EL (cell line): Measurements from ENCODE around the gene CECR2.

Experiments
- DNase-seq: peaks from one replicate; pipeline ENCODE4 v3.0.0-alpha.2; 2016

CECR2 gene

DNA sequence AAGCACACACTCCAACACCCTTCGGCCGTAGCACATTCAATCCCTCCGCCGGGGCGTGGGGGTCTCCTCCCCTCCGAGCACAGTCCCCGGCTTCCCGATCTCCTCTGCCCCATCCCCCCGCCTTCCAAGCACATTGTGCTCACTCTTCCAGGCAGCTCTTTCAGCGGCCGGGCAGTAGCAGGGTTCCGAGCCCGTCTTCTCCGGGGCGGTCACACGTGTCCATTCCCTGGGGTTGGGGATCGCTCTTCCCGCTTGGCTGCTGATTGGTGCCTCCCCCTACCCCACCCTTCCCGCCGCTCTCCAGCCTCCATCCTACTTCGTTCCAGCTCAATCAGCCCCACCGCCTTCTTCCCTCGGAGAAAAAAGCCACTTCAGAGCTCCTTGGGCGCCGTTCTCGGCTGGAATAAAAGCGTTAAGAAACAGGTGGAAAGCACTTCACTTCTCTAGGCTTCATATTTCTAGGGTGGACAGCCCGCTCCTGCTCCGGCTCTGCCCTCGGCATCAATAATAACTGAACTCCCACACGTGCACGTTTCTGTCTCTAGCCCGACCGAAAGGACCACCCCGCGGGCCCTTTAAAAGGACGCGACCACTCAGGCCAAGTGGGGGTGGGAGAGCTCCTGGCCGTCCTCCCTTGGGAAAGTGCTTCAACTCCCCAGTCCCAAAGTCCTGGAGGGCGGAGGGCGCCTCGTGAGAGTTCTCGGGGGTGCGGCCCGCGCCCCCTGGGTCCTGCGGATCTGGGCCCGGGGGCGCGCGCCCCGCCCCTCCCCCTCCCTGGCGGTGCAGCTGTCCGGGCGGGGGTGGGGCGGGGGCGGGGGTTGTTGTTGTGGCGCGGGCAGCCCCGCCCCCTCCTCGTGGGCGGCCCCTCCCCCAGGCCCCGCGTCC lies 464 bp upstream of the CECR2 start:
- no peak for DNase-seq

DNA sequence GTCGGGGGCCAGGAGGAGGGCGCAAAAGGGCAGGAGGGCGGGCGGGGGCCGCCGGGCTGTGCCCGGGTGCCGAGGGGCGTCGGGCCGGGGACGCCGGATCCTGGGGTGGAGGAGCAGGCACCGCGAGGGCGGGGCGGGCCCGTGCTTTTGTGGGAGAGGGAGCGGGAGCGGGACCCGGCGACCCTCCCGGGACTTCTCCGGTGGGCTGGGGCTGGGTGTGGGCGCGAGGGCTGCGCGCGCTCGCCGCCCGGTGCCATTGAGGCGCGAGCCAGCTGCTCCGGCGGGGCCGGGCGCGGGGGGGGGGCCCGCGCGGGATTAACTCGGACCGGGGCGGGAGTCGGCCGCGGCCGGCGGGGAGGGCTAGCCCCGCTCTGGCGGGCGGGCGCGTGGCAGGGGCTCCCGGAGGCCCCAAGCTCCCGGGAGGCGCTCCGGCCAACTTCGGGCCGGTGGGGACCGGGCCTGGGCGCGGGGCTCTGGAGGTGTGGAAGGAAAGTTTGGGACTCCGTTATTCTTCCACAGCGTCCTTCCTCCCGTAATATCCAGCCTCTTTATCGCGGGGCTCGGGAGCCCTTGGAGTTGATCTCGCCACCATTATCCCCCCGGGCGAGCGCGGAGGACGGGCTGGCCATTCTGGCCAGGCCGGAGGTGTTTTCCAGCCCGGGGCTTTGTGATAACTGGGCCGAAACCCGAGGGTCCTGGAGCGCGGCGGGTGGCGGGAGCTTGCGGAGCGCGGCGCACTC lies 936 bp downstream of the CECR2 start:
- no peak for DNase-seq

DNA sequence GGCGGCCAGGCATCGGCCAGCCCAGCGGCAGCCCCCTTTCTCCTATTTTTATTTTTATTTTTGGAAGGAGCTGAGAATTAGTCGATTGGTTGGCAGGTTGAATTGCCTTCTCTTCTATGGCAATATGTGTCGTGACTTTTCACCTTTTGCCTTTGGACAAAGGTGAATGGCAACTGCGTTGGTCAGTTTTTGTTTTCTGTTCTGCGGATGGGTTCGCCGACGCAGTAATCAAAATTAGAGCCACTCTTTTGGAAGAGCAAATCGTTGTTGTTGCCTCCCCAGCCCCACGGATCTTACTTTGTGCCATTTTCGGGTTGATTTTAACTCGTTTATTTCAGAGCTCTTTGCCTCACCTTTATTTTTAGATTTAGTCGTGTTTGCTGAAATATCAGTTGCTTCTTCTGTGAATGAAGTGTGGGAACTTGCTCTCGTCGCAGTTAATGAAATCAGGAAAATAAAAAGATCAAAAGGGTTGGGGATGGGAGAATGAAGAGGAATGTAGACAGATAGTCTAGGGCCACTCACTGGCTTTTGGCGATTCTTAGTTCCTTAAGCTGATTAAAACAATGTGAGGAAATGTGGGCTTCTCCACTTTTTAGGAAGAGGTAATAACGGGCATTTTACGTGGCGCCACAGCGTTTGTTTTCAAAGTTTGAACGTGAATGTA lies 1.6 kb downstream of the CECR2 start:
- DNase-seq, result no peak

DNA sequence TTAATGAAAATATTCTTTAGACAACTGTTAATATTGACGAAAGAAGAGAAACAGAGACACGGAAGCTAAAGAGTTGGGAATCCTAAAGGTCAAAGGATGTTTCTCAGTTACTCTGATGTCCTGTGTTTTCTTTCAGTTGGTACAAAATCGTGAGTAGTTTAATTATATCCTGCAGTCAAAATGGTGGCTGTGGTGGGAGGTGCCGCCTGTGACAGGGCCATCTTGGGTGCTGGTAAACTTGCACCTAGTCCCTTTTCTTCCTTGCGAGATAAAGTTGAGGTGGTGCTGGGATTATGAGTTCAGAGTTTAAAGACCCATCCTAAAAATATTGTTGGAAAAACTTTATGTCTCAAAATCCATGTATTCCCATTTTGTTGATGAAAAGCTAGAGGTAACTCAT lies 2.2 kb downstream of the CECR2 start:
- no peak for DNase-seq

DNA sequence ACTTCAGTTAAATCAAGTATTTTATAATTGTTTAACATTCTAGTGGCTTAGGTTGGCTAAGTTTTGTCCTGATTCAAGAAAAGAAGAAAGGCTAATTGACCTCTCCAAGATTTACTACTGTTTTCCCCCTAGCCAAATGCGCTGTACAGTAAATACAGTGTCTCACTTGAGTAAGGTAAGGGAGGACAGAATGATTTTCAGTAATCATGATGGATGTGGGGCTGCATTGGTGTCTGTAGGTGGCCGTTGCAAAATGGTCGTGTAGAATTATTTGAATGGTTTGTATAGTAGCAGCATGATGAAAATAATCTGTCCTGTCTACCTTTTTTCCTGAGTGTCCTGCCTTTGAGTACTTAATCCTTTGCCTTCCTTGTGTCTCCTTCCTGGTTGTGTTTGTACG lies 4.6 kb downstream of the CECR2 start:
- no peak for DNase-seq

DNA sequence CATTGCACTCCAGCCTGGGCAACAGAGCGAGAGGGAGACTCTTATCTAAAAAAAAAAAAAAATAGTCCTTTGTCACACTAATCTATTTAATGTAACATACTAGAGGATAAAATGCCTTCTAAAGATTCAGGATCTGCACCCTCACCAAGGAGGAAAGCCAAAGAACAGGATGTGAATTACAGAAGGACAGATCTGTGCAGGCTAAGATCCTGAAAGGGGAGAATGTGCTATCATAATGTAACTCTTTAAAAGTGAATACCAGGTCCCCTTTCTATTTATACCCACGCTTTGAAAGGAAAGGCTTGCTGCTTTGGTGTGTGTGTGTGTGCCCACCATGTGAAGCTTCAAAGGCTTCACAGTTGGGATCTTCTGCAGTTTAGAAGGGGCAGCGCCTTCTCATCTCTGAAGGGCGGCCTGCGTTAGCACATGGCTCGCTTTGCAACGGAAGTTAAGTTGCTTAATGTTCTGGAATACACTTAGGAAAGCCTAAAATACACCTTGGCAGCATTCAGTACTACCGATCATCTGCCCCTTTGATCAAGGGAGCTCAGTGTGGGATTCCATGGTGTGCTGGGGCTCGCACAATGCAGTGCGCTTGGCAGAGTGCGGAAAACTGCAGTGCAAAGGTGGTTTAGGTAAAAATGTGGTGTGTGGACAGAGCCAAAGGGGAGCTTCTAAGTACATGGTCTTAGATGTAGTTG lies 6.8 kb downstream of the CECR2 start:
- DNase-seq, result no peak

DNA sequence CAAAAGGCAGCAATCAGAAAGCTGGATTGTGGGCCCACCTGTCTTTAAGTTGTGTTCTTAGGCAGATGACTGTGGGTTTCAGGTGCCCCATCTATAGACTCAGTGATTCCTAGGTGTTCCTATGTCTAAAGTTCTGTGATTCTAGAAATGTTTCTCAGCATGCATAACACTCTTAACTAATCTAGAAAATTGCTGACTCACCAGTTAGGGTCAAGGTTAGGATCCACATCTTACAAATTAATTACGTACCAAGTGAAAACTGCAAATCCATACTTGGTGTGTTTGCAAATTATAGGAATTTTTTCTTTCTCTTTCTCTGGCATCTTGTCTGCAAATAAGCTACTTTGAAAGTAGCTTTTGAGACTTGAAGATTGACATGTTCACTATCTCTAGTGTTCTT lies 7.7 kb downstream of the CECR2 start:
- DNase-seq, result no peak

DNA sequence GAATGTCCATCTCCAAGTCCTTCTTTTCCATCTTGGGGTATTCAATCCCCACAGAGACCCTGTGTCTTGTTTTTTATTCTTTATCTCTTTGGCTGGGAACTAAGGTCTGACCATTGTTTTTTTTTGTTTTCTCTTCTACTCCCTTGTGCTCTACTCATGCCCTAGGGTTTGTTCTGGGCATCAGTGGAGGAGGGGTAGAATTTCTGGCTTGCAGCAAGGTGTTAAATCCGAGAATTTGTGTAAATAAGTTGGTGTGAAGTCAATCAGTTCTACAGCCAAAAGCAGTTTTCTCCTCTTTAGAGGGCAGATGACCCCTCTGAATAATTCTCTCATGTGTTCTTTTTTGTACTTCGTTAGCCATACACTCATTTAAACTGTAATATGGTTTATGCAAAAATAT lies 10.7 kb downstream of the CECR2 start:
- no peak for DNase-seq

DNA sequence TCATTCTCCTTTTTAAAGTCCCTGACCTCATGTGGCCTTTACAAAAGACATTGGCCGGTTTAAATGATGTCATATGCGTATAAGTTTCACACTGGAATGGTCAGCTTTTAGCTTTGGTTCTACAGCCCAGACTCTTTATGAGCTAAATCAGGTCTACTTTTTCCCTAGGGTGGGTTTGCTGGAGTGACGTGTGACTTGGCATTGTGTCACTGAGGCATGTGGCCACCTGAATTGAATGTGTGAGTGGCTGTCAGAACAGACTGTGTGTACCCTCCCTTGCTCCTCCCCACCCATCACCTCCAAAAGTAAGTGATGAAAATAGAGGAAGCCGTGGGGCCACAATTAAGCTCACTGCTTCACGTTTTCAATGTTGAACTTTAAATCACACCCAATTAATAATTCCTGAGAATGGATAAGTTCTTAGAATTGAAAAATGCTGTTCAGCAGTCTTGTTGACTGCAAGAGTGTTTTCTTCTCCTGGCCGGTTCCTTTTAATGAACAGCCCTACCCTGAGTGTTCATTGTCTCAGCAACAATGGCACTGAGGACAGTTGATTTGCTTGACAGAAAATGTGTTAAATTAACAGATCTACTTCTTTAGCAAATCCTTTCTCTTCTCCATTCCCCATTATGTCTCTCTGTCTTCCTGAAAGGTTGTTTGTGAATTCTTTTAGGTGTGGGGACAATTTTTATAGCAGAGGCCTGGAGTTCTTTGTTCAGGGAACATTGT lies 11.3 kb downstream of the CECR2 start:
- no peak for DNase-seq

DNA sequence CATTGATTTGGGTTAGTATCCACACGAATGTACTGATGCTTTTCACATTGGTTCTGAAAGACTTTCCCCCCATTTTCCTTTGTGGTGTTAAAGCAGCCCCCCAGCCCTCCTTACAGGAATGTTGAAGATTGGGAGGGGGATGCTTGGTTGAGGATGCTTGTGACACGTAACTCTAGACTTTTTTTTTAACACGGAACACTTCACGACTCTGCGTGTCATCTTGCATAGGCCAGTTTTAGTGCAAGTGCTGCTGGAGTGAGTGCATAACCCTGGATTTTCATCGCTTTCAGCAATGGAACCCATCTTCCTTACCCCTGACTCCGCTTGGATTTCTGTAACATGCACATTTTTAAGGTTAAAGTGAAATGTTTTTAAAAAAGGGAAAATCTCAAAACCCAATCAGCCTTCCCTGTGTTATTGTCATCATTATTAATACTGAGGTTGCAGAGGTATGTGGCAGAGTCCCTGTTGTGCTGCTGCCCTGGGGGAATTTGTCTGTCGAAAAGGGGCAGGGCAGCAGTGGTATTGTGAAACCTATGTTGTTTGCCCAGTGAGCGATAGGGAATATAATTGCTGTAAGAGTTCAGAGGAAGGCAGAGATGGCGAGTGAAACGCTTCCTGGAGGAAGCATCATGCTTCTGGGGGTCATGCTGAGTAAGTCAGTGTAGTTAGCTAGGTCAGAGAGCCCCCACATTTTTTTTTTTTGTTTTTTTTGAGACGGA lies 12.1 kb downstream of the CECR2 start:
- no peak for DNase-seq

DNA sequence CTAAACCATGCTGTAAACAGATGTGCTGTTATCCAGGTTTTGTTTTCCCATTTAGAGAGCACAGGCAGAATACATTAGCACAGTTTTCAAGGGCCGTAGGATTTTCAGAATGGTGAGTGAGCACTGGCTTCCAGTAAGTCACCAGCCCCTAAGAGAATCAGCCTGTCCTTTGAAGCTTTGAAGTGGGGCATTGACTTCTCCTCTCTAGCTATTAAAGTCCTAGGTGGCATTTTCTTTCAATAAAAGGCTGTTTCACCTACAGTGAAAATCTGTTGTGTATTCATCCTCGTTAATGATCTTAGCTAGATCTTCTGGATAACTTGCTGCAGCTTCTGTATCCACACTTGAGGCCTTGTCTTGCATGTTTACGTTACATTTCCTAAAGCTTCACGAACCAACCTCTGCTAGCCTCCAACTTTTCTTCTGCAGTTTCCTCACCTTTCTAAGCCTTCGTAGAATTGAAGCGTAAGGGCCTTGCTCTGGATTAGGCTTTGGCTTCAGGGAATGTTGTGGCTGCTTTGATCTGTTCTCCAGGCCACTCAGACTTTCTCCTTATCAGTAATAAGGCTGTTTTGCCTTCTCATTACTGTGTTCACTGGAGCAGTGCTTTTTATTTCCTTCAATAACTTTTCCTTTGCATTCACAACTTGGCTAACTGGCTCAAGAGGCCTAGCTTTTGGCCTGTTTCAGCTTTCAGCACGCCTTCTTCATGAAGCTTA lies 15.5 kb downstream of the CECR2 start:
- no peak for DNase-seq

DNA sequence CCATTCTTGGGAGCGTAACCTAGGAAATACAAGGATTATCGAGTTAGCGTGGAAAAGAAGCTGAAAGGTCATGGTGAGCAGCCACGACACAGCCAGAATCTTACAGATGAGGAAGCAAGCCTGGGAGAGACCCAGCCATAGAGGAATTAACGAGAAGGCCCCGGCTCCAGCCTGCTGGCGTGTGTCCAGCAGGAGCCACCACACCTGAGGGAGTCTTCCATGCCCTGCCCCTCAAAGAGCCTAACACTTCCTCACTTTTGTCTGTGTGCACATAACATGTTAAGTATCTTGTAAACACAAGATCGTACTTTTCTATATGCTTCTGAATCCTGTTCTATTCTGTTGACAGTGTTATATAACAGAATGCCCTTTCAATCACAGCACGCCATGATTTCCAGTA lies 18.1 kb downstream of the CECR2 start:
- DNase-seq, result no peak

DNA sequence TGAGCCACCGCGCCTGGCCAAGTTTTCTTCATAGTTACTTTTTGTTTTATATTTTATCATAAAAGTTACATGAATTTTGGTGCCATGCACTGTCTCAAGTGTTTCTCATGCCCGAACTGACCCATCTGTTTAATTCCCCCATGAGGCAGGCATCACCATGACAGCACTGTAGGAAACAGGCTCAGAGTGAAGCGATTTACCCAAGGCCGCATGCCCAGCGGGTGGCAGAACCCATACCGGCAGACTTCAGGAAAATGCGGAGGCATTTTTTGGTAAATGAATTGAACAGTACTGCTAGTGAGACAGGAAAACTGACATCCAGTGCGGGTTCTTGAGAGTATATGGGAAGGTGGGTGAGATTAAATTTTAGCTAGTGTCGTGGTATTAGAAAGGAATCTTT lies 19.0 kb downstream of the CECR2 start:
- no peak for DNase-seq

DNA sequence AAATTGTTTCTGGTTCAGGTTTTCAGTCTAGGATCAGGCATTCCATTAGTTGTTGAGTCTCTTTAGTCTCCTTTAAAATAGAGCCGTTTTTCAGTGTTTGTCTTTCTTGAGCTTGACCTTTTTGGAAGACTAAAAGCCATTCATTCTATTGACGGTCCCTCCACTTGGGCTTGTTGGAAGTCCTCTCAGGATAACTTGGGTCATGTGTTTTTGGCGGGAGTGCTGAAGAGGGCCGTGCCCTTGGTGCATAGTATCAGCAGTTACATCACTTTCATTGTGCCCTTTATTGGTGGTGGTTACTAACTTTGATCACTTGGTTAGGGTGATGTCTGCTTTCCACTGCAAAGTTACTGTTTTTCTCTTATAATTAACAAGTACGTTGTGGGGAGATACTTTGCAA lies 20.8 kb downstream of the CECR2 start:
- no peak for DNase-seq

DNA sequence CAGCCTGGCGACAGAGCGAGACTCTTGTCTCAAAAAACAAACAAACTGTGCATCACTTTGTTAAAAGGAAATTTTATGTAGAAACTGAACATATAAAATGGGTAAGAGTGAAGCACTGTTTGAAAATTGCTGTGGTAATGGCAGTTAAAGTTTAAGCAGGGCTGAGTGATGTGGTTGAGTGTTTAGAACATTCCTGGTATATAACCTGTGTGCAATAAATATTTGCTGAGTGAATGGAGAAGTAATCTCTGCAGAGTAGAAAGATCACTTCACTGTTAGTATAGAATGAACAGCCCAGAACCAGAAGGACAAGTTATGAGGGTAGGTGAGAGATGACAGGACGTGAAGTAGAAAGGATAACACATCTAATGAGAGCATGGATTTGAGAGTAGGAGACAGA lies 27.3 kb downstream of the CECR2 start:
- DNase-seq, result no peak

DNA sequence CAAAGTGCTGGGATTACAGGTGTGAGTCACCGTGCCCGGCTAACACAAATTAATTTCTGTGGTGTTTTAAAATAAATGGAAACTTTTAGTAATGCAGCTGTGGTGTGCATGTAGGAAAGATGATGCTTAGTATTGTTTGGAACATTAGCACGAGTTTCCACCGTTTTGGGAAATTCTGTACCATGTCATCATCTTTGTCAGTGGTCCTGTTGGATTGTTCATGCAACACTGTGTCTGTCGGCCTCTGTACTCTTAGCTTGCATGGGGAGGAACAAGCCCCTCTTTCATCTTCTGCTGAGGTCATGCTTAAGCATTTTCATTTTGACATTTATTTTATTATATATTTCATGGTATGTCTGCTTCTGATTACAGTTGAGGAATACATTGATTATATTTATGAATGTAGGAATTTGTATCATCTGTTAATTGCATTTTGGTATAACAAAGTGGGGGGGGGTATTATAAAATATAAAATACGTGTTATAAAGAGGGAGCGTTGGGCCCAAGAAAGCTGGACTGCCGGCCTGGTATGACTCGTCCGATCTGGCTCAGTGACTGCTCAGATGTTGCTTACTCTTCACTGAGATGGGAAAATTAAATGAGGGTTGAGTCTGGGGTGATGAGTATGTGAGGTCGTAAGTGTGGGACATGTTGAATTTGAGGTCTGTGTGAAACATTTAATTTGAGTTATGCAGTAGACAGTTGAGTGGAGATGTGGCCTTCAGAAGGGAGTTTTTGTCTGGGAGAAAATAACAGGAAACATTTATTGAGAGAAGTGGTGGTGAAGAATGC lies 28.7 kb downstream of the CECR2 start:
- no peak for DNase-seq

DNA sequence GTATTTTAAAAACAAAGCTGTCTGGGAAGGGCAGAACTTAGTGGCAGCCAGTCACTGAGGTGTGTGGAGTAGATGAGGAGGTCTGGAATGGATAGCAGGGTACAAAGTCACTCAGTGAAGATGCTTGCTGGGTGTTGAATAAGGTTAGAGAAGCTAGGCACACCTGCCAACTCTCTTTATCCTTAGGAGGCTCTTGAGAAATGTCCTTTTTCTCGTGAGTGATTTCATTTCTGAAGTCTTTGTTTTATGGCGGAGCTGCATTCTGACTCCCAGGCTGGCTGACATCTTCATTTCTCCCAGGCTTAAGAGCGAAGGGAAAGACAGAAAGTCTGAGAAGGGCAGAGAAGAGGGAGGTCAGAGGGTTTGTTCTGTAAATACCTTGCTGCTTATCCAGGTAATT lies 31.0 kb downstream of the CECR2 start:
- DNase-seq, result no peak

DNA sequence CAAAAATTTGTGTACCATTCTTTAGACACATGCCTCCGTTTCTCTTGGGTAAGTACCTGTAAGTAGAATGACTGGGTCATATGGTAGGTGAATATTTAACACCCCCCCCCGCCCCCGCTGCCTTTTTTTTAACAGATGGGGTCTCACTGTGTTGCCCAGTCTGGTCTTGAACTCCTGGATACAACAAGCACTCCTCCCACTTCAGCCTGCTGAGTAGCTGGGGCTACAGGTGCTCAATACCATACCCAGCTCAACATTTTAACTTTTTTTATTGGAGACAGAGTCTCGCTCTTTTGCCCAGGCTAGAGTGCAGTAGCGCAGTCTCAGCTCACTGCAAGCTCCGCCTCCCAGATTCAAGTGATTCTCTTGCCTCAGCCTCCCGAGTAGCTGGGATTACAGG lies 32.5 kb downstream of the CECR2 start:
- no peak for DNase-seq

DNA sequence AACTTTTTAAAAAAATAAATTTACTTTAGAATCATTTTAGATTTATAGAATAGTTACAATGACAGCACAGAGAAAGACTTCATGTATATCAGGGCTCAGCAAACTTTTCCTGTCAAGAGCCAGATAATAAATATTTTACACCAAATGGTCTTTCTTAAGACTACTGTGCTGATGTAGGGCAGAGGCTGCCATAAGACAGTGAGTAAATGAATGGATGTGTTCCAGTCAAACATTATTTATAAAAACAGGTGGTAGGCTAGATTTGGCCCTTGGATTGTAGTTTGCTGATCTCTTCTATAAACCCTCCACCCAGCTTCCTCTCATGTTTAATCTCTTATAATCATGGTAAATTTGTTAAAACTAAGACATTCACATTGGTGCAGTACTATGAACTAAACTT lies 33.0 kb downstream of the CECR2 start:
- no peak for DNase-seq

DNA sequence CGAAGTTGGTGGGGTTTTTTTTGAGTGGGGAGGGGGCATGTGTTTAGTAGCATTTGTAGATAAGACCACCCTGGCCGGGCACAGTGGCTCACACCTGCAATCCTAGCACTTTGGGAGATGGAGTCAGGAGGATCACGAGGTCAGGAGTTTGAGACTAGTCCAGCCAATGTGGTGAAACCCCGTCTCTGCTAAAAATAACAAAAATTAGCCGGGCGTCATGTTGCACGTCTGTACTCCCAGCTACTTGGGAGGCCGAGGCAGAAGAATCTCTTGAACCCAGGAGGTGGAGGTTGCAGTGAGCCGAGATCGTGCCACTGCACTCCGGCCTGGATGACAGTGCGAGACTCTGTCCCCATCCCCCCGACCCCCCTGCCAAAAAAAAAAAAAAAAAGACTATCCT lies 34.6 kb downstream of the CECR2 start:
- no peak for DNase-seq
